Endodermal cell (in vitro differentiated cells): ENCODE measurements around the gene KIAA0040. TPM values are rescaled to one million over a fixed set of nuclear protein-coding genes. Genes with fewer than 3 reads are reported as not detected.
A peak's percentile ranks its signal among the peaks of the same experiment; 100 is the strongest.

Experiments
- DNase-seq: peaks from one replicate; pipeline ENCODE4 v3.0.0-alpha.2; 2017
- H3K27ac ChIP-seq: 2 replicates; pipeline ENCODE4 v1.5.1; 2013; ENCODE audit warnings: mild to moderate bottlenecking, low read depth, low read length, moderate library complexity
- H3K27me3 ChIP-seq: 2 replicates; pipeline ENCODE4 v1.6.1; 2013; ENCODE audit warnings: mild to moderate bottlenecking, low read length, moderate library complexity; ENCODE audit not compliant: insufficient read depth, control insufficient read depth, poor library complexity, severe bottlenecking
- H3K36me3 ChIP-seq: 2 replicates; pipeline ENCODE4 v1.7.0; 2013; ENCODE audit warnings: mild to moderate bottlenecking, low read length, moderate library complexity; ENCODE audit not compliant: control insufficient read depth, insufficient read depth
- H3K4me1 ChIP-seq: one replicate; pipeline ENCODE4 v1.7.0; 2013; ENCODE audit warnings: low read length; ENCODE audit not compliant: control insufficient read depth, insufficient read depth
- H3K4me3 ChIP-seq: 2 replicates; pipeline ENCODE4 v1.5.1; 2013; ENCODE audit warnings: mild to moderate bottlenecking, low read length, moderate library complexity
- H3K9ac ChIP-seq: 2 replicates; pipeline ENCODE4 v1.6.1; 2013; ENCODE audit warnings: mild to moderate bottlenecking, low read length, moderate library complexity; ENCODE audit not compliant: poor library complexity, severe bottlenecking; ENCODE audit errors: extremely low read depth
- H3K9me3 ChIP-seq: 2 replicates; pipeline ENCODE4 v1.6.1; 2013; ENCODE audit warnings: mild to moderate bottlenecking, low read length, moderate library complexity; ENCODE audit not compliant: control insufficient read depth
- H3K27ac Mint-ChIP-seq: 2 replicates; pipeline ENCODE4 v1.8.0; 2020; ENCODE audit warnings: mixed read lengths
- H3K27me3 Mint-ChIP-seq: 2 replicates; pipeline ENCODE4 v1.8.0; 2021; ENCODE audit warnings: mild to moderate bottlenecking, mixed read lengths; ENCODE audit not compliant: insufficient read depth
- H3K36me3 Mint-ChIP-seq: 2 replicates; pipeline ENCODE4 v1.8.0; 2020; ENCODE audit warnings: low read depth, mixed read lengths
- H3K4me1 Mint-ChIP-seq: 2 replicates; pipeline ENCODE4 v1.8.0; 2020; ENCODE audit warnings: mixed read lengths
- H3K4me3 Mint-ChIP-seq: 2 replicates; pipeline ENCODE4 v1.8.0; 2020; ENCODE audit warnings: mild to moderate bottlenecking, moderate library complexity, mixed read lengths
- H3K9me3 Mint-ChIP-seq: 2 replicates; pipeline ENCODE4 v1.8.0; 2020; ENCODE audit warnings: mild to moderate bottlenecking, mixed read lengths
- CTCF ChIP-seq: fragments of 200-600 bp; sonication (generic); conservative IDR thresholded peaks from 2 replicates; pipeline ENCODE4 v1.5.0; 2021; ENCODE audit warnings: antibody characterized with exemption, mild to moderate bottlenecking
- WGBS, 2 experiments: methylation state at CpG; one replicate each; pipeline versions ENCODE4 v1.1.5 to v1.1.7; 2013; ENCODE audit warnings: missing lambda C conversion rate in 2 of 2, mixed read lengths in 1 of 2; ENCODE audit not compliant: insufficient coverage in 1 of 2, insufficient read length in 1 of 2; 5-methylcytosine and 5-hydroxymethylcytosine counted together
- total RNA-seq, 2 donors: library from RNA; stranded (reverse); fragmentation: NEBNext Ultra II Directional in 1 of 2; extraction: Animal tissue kit (Norgen Biotek cat#: 25700) in 1 of 2; gene quantifications; 2 replicates in 1 of 2; 3 replicates in 1 of 2; pipeline ENCODE4 v1.2.1, GENCODE V29; 2021

KIAA0040 gene
- total RNA-seq, 2 donors from 2014 or later, result 9.2 to 12.9 TPM

GRCh38 chr1:175146529-175147213, 45.9 kb downstream of the KIAA0040 start:
- Histone ChIP-seq H3K9me3 (no peaks in the 10 kb centered on the region), H3K27me3 (peaks cover 22% of the 10 kb centered on the region), H3K4me1 (no peaks in the 10 kb centered on the region), H3K9ac (no peak overlapping the region), H3K27ac (no peak overlapping the region), H3K36me3 (no peaks in the 10 kb centered on the region), H3K4me3 (no peak overlapping the region)
- Mint-ChIP-seq H3K9me3 (no peaks in the 10 kb centered on the region), H3K4me3 (peak overlapping the region; percentile 45), H3K27me3 (peaks cover 27% of the 10 kb centered on the region), H3K27ac (no peak overlapping the region), H3K36me3 (no peaks in the 10 kb centered on the region), H3K4me1 (peaks cover 2% of the 10 kb centered on the region)
- WGBS, 2 experiments, result 47 to 71% methylated on average over 9 to 19 of the region's 21 CpGs
- peak; percentile 96 for DNase-seq
- peak; percentile 91 for TF ChIP-seq CTCF

- H3K4me3 Mint-ChIP-seq, result no peak overlapping the region
- H3K9me3 Mint-ChIP-seq, result no peaks in the 10 kb centered on the region
- no peak for DNase-seq
- TF ChIP-seq CTCF, result no peak
- Histone ChIP-seq H3K9me3 (no peaks in the 10 kb centered on the region), H3K4me1 (no peaks in the 10 kb centered on the region), H3K36me3 (no peaks in the 10 kb centered on the region), H3K27ac (peak overlapping the region; percentile 25), H3K27me3 (peaks cover 15% of the 10 kb centered on the region), H3K4me3 (no peak overlapping the region), H3K9ac (no peak overlapping the region)
- no peak overlapping the region for H3K27ac Mint-ChIP-seq
- H3K27me3 Mint-ChIP-seq, result peaks cover 20% of the 10 kb centered on the region
- peaks cover 2% of the 10 kb centered on the region for H3K4me1 Mint-ChIP-seq
- H3K36me3 Mint-ChIP-seq, result no peaks in the 10 kb centered on the region
- 80 to 81% methylated on average over 3 to 6 of the region's 7 CpGs for WGBS, 2 experiments
Observed at GRCh38 chr1:175145899-175146528, 46.6 kb downstream of the KIAA0040 start.

- H3K9ac ChIP-seq, result no peak overlapping the region
- no peaks in the 10 kb centered on the region for H3K9me3 Mint-ChIP-seq
- H3K9me3 ChIP-seq, result no peaks in the 10 kb centered on the region
- no peak overlapping the region for H3K4me3 Mint-ChIP-seq
- no peaks in the 10 kb centered on the region for H3K4me1 Mint-ChIP-seq
- H3K36me3 ChIP-seq, result no peaks in the 10 kb centered on the region
- H3K27ac Mint-ChIP-seq, result no peak overlapping the region
- no peaks in the 10 kb centered on the region for H3K36me3 Mint-ChIP-seq
- no peaks in the 10 kb centered on the region for H3K4me1 ChIP-seq
- no peak overlapping the region for H3K27ac ChIP-seq
- no peak for DNase-seq
- TF ChIP-seq CTCF, result no peak
- no peak overlapping the region for H3K4me3 ChIP-seq
- 92 to 94% methylated on average over 2 of the region's 2 CpGs for WGBS, 2 experiments
- H3K27me3 ChIP-seq, result no peaks in the 10 kb centered on the region
- H3K27me3 Mint-ChIP-seq, result peaks cover 7% of the 10 kb centered on the region
Observed at GRCh38 chr1:175138579-175138978, 54.0 kb downstream of the KIAA0040 start.
